ENCODE measurements around the gene IL13RA2. TPM values are rescaled to one million over a fixed set of nuclear protein-coding genes. Genes with fewer than 3 reads are reported as not detected.

IL13RA2 gene
- total and polyA plus RNA-seq, 2 of the 13 experiments (the other 11 are each of a cell fraction or from before 2014, with no cell fraction given), result not detected

GRCh38 chrX:115018040-115018647 lies 728 bp upstream of the IL13RA2 start (continued):
- TF ChIP-seq HINFP (CRISPR knock-in tag; IDR thresholded peaks at IDR 0.05; ENCODE audit: low read depth), result no peak
- TF ChIP-seq GATAD2A (CRISPR knock-in tag; IDR thresholded peaks at IDR 0.05), result no peak
- no peak for TF ChIP-seq SP2 (CRISPR knock-in tag; IDR thresholded peaks at IDR 0.05)
- TF ChIP-seq JUNB (CRISPR knock-in tag; IDR thresholded peaks at IDR 0.05; ENCODE audit: borderline replicate concordance), result no peak

- WGBS (ENCODE audit: low lambda C conversion rate), result 5% methylated on average over 3 of the region's 3 CpGs
These were observed 3.7 kb downstream of the IL13RA2 start for GRCh38 chrX:115013705-115014104.

More at GRCh38 chrX:115013705-115014104, 3.7 kb downstream of the IL13RA2 start:
- ATAC-seq, result no peak
- no TSS peak for BruUV-seq (replicated peaks)
- in situ Hi-C loops (cut with HindIII; ENCODE audit: extremely low pct_ligation_motif_present, low pct_unique_long_range_greater_than_20kb) (no loop called here), intact Hi-C loops (cut with micrococcal nuclease; ENCODE audit: unreplicated experiment) (no loop called here)
- Histone ChIP-seq H3K9me3 (ENCODE audit: low read length) (no peaks in the 10 kb centered on the region), H3K36me3 (replicated peaks in 1 of 2; ENCODE audit: control insufficient read depth in 1 of 2, insufficient read depth in 2 of 2, low read length in 2 of 2) (no peaks in the 10 kb centered on the region), H3K4me3 (replicated peaks in 1 of 3; ENCODE audit: insufficient read depth in 1 of 3, low read depth in 2 of 3, low read length in 3 of 3) (no peak overlapping the region), H2AFZ (ENCODE audit: low read length) (no peak overlapping the region), H3K9ac (ENCODE audit: insufficient read depth, low read depth, low read length) (no peak overlapping the region), H4K20me1 (ENCODE audit: insufficient read depth, low read length) (no peaks in the 10 kb centered on the region), H3K27ac (ENCODE audit: extremely low read length, insufficient read depth, low read length) (no peak overlapping the region), H3K4me1 (ENCODE audit: insufficient read depth, low read length) (no peaks in the 10 kb centered on the region), H3K79me2 (ENCODE audit: insufficient read depth, low read length) (no peaks in the 10 kb centered on the region), H3K4me2 (ENCODE audit: low read depth, low read length) (no peak overlapping the region), H3K27me3 (ENCODE audit: control insufficient read depth in 1 of 2, insufficient read depth in 2 of 2, low read length in 2 of 2) (no peaks in the 10 kb centered on the region)
- POLR2A ChIA-PET, result no interaction called here
- TF ChIP-seq ZFP91 (CRISPR knock-in tag; IDR thresholded peaks at IDR 0.05; ENCODE audit: borderline replicate concordance), result no peak
- CTCF ChIA-PET (ENCODE audit: low intra/inter-chr PET ratio, low total read pairs), result no interaction called here
- no peak for FAIRE-seq
- no peak for DNase-seq (ENCODE audit: low spot score)
